ENCODE results near the gene ICE1. TPM values are rescaled to one million over a fixed set of nuclear protein-coding genes. Genes with fewer than 3 reads are reported as not detected.

The ICE1 gene
- total RNA-seq, 1 experiment from 2014 or later: 68.4 TPM

DNA sequence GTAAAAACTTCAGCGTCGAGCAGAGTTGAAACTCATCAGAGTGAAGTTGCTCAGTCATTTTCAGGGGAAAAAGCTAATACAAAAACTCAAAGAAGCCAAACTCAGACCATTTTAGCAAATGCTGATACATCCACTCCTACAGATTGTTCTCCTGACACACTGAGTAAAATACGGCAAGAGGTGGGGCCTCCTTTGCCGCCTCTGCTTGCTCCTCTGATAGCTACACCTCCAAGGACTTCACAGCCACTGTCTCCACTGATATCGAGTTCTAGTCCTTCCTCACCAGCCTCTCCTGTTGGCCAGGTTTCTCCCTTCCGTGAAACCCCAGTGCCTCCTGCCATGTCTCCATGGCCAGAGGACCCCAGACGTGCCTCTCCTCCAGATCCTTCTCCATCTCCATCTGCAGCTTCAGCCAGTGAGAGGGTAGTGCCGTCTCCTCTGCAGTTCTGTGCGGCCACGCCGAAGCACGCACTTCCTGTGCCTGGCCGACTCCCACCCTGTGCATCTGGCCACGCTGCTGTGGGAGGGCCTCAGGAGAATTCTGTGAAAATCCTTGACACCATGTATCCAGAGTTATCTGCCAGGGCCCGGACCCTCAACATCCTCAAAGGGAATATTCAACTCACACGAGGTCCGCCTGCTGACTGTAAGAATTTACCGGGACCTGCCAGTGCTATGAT, 41.7 kb downstream of the ICE1 start:
- DNase-seq: no peak
- H3F3A ChIP-seq (ENCODE audit: insufficient read depth, low read depth): no peaks in the 10 kb centered on the region
- no peaks in the 10 kb centered on the region for H3K27me3 ChIP-seq (ENCODE audit: insufficient read depth, low read depth)
- H3K79me2 ChIP-seq (ENCODE audit: low read depth): no peaks in the 10 kb centered on the region
- no peak overlapping the region for H2AFZ ChIP-seq
- H3K36me3 ChIP-seq (ENCODE audit: low read depth): peaks cover 32% of the 10 kb centered on the region
- no peak overlapping the region for H3K4me2 ChIP-seq
- POLR2A ChIA-PET (ENCODE audit: unreplicated experiment): interaction anchor here (0.7 kb wide), 1 partner anchor 132 kb away, joined by 7 read pairs; no protein-coding TSS in a partner anchor
- H3K9me3 ChIP-seq (ENCODE audit: insufficient read depth, low read depth): no peaks in the 10 kb centered on the region
- intact Hi-C loops (cut with micrococcal nuclease; ENCODE audit: unreplicated experiment): no loop called here
- H3K4me3 ChIP-seq: no peak overlapping the region
- H4K20me1 ChIP-seq (ENCODE audit: insufficient read depth): 0 out of 2 replicates have a peak, but pooled peaks cover 9% of the 10 kb centered on the region
- CTCF ChIA-PET: no interaction called here
- H3K27ac ChIP-seq: no peak overlapping the region
- no peaks in the 10 kb centered on the region for H3K4me1 ChIP-seq (replicated peaks; ENCODE audit: insufficient read depth)
- H3K9me2 ChIP-seq (ENCODE audit: insufficient read depth): no peaks in the 10 kb centered on the region
- BruUV-seq (replicated peaks): no TSS peak
- TF ChIP-seq EZH2 (IDR thresholded peaks at IDR 0.05; ENCODE audit: low read depth): no peak
- TF ChIP-seq, protein P1, sequence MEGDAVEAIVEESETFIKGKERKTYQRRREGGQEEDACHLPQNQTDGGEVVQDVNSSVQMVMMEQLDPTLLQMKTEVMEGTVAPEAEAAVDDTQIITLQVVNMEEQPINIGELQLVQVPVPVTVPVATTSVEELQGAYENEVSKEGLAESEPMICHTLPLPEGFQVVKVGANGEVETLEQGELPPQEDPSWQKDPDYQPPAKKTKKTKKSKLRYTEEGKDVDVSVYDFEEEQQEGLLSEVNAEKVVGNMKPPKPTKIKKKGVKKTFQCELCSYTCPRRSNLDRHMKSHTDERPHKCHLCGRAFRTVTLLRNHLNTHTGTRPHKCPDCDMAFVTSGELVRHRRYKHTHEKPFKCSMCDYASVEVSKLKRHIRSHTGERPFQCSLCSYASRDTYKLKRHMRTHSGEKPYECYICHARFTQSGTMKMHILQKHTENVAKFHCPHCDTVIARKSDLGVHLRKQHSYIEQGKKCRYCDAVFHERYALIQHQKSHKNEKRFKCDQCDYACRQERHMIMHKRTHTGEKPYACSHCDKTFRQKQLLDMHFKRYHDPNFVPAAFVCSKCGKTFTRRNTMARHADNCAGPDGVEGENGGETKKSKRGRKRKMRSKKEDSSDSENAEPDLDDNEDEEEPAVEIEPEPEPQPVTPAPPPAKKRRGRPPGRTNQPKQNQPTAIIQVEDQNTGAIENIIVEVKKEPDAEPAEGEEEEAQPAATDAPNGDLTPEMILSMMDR (conservative IDR thresholded peaks at IDR 0.05): no peak

DNA sequence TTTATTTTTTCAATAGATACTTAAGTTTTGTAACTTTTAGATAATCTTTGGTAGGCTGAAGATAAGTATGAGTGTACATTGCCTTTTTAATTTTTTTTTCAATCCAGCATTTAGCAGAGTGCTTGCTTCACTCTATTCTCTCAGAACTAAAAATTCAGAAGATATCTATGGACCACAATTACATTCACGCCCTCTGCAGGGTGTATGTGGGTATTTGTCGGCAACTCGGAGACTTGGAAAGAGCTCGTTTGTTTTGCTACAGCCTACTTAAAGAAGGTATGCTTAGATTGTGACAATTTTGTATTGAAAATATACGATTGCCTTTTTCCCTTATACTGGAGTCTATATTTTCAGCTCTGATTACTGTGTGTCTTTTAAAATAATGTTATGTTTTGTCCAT, 43.8 kb downstream of the ICE1 start:
- no peak for DNase-seq
- Histone ChIP-seq H3K27me3 (ENCODE audit: insufficient read depth, low read depth) (no peaks in the 10 kb centered on the region), H4K20me1 (ENCODE audit: insufficient read depth) (peaks cover 9% of the 10 kb centered on the region; the same call in 1 of the 2 replicates), H3F3A (ENCODE audit: insufficient read depth, low read depth) (no peaks in the 10 kb centered on the region), H3K9me3 (ENCODE audit: insufficient read depth, low read depth) (no peaks in the 10 kb centered on the region), H3K36me3 (ENCODE audit: low read depth) (peaks cover 27% of the 10 kb centered on the region), H3K4me1 (replicated peaks; ENCODE audit: insufficient read depth) (no peaks in the 10 kb centered on the region), H3K4me2 (no peak overlapping the region), H3K27ac (no peak overlapping the region), H3K4me3 (no peak overlapping the region), H3K9me2 (ENCODE audit: insufficient read depth) (no peaks in the 10 kb centered on the region), H2AFZ (no peak overlapping the region), H3K79me2 (ENCODE audit: low read depth) (no peaks in the 10 kb centered on the region)
- intact Hi-C loops (cut with micrococcal nuclease; ENCODE audit: unreplicated experiment): no loop called here
- TF ChIP-seq, protein P1 (conservative IDR thresholded peaks at IDR 0.05): no peak
- no peak for TF ChIP-seq EZH2 (IDR thresholded peaks at IDR 0.05; ENCODE audit: low read depth)
- POLR2A ChIA-PET (ENCODE audit: unreplicated experiment): no interaction called here
- BruUV-seq (replicated peaks): no TSS peak
- CTCF ChIA-PET: no interaction called here

DNA sequence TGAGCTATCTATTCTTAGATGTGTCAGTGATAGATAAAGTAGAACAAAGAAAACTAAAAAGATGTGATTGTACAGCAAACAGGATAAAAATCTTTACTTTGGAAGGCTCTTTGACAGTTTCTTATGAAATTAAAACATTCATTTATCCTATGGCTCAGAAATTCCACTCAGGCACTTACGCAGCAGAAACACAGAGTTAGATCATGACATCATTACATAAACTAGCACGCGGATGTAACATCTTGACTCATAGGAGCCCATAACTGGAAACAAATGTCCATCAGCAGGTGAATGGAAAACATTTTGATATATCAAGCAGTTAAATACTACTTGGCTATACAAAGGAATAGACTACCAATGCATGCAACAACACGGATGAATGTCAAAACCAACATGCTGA, 45.3 kb downstream of the ICE1 start:
- H2AFZ ChIP-seq: no peak overlapping the region
- H3K27ac ChIP-seq: no peak overlapping the region
- intact Hi-C loops (cut with micrococcal nuclease; ENCODE audit: unreplicated experiment): no loop called here
- POLR2A ChIA-PET (ENCODE audit: unreplicated experiment): no interaction called here
- H3K4me3 ChIP-seq: no peak overlapping the region
- H3K9me2 ChIP-seq (ENCODE audit: insufficient read depth): no peaks in the 10 kb centered on the region
- no TSS peak for BruUV-seq (replicated peaks)
- H4K20me1 ChIP-seq (ENCODE audit: insufficient read depth): peaks cover 9% of the 10 kb centered on the region; the same call in 1 of the 2 replicates
- TF ChIP-seq, protein P1 (conservative IDR thresholded peaks at IDR 0.05): no peak
- TF ChIP-seq EZH2 (IDR thresholded peaks at IDR 0.05; ENCODE audit: low read depth): no peak
- CTCF ChIA-PET: no interaction called here
- H3K9me3 ChIP-seq (ENCODE audit: insufficient read depth, low read depth): no peaks in the 10 kb centered on the region
- no peaks in the 10 kb centered on the region for H3K27me3 ChIP-seq (ENCODE audit: insufficient read depth, low read depth)
- no peaks in the 10 kb centered on the region for H3K4me1 ChIP-seq (replicated peaks; ENCODE audit: insufficient read depth)
- no peaks in the 10 kb centered on the region for H3K79me2 ChIP-seq (ENCODE audit: low read depth)
- H3F3A ChIP-seq (ENCODE audit: insufficient read depth, low read depth): no peaks in the 10 kb centered on the region
- no peak for DNase-seq
- peaks cover 12% of the 10 kb centered on the region for H3K36me3 ChIP-seq (ENCODE audit: low read depth)
- H3K4me2 ChIP-seq: no peak overlapping the region
